Breast epithelium (tissue), 3 donors: Measurements from ENCODE around the gene TMEM131.

ENCODE experiments used
- CTCF ChIP-seq, 3 donors: fragments of 450-650 bp; IDR thresholded peaks; one replicate each; pipeline ENCODE4 v1.5.1; 2016 to 2017; ENCODE audit warnings: antibody characterized with exemption in 3 of 3, mild to moderate bottlenecking in 3 of 3, moderate library complexity in 3 of 3
- POLR2A ChIP-seq: fragments of 450-650 bp; IDR thresholded peaks from one replicate; pipeline ENCODE4 v1.6.1; 2016; ENCODE audit warnings: antibody characterized with exemption, mild to moderate bottlenecking, moderate library complexity
- POLR2AphosphoS5 ChIP-seq, 3 donors: sonication (generic); formaldehyde crosslinking; IDR thresholded peaks; one replicate each; pipeline ENCODE4 v1.6.1; 2017; ENCODE audit warnings: antibody characterized with exemption in 3 of 3

- TF ChIP-seq CTCF (IDR thresholded peaks at IDR 0.05) (no peak), POLR2A (no peak), POLR2AphosphoS5 (IDR thresholded peaks at IDR 0.05) (no peak)
Measured at GRCh38 chr2:97967216-97967592, 28.5 kb downstream of the TMEM131 start.
